GM19438 (cell line): ENCODE measurements around the gene DPPA3.
"Not testable (repeated sequence)": the region's sequence is repeated elsewhere in the genome, so short reads cannot be mapped to it uniquely, and the experiment has no call there.

Source experiments
- ATAC-seq: cut with Tn5 transposase; IDR thresholded peaks from one replicate; pipeline ENCODE4 v1.9.1; 2021; ENCODE audit warnings: low read depth; ENCODE audit not compliant: unreplicated experiment

The DPPA3 gene

GRCh38 chr12:7711133-7711532 lies at the start of gene DPPA3:
Gene DPPA3 (plus strand): TSS chr12:7711433. CDS start chr12:7711571, 138 bp downstream.
- ATAC-seq: no peak

GRCh38 chr12:7661741-7662140 lies 49.5 kb upstream of the DPPA3 start:
- ATAC-seq: no peak

- ATAC-seq: no peak
These were observed 44.6 kb upstream of the DPPA3 start for GRCh38 chr12:7666595-7666994.

- ATAC-seq: no peak
These were observed 44.1 kb upstream of the DPPA3 start for GRCh38 chr12:7667125-7667524.

GRCh38 chr12:7668171-7668570 lies 43.1 kb upstream of the DPPA3 start:
- no peak for ATAC-seq

- ATAC-seq: not testable (repeated sequence)
These were observed 35.8 kb upstream of the DPPA3 start for GRCh38 chr12:7675455-7675854.

- not testable (repeated sequence) for ATAC-seq
These were observed 33.8 kb upstream of the DPPA3 start for GRCh38 chr12:7677432-7677888.

GRCh38 chr12:7678744-7679143 lies 32.5 kb upstream of the DPPA3 start:
- ATAC-seq: no peak

- ATAC-seq: no peak
These were observed 31.8 kb upstream of the DPPA3 start for GRCh38 chr12:7679251-7680045.

- ATAC-seq: no peak
These were observed 29.7 kb upstream of the DPPA3 start for GRCh38 chr12:7681535-7681934.

- no peak for ATAC-seq
These were observed 17.4 kb upstream of the DPPA3 start for GRCh38 chr12:7693793-7694192.

- ATAC-seq: no peak
These were observed 16.5 kb upstream of the DPPA3 start for GRCh38 chr12:7694556-7695236.

GRCh38 chr12:7695237-7695560 lies 16.0 kb upstream of the DPPA3 start:
- no peak for ATAC-seq

- ATAC-seq: no peak
These were observed 15.6 kb upstream of the DPPA3 start, which contains the start of gene GDF3 for GRCh38 chr12:7695566-7696197. Gene GDF3 (minus strand): TSS chr12:7695775. CDS start chr12:7695728, 47 bp downstream.

- ATAC-seq: no peak
These were observed 5.4 kb upstream of the DPPA3 start for GRCh38 chr12:7705846-7706245.

GRCh38 chr12:7709969-7710675 lies 1.1 kb upstream of the DPPA3 start:
- ATAC-seq: no peak

- ATAC-seq: no peak
These were observed 1.7 kb downstream of the DPPA3 start for GRCh38 chr12:7712841-7713442.

- ATAC-seq: no peak
These were observed 5.1 kb downstream of the DPPA3 start for GRCh38 chr12:7716381-7716780.

- ATAC-seq: no peak
These were observed 8.9 kb downstream of the DPPA3 start for GRCh38 chr12:7719946-7720730.

- no peak for ATAC-seq
These were observed 12.7 kb downstream of the DPPA3 start for GRCh38 chr12:7723926-7724325.
